Mesenchymal stem cell (in vitro differentiated cells and primary cell): ENCODE measurements around the gene LRRC51.
"Not testable (repeated sequence)": the region's sequence is repeated elsewhere in the genome, so short reads cannot be mapped to it uniquely, and the experiment has no call there.

ENCODE experiments used
- DNase-seq: peaks from one replicate; pipeline ENCODE4 v3.0.0-alpha.2; 2013
- H2AFZ ChIP-seq: one replicate; pipeline ENCODE4 v1.6.1; 2013; ENCODE audit warnings: low read depth, mild to moderate bottlenecking, control low read depth, inconsistent platforms, low read length, moderate library complexity
- H2AK5ac ChIP-seq: 2 replicates; pipeline ENCODE4 v1.6.1; 2013; ENCODE audit warnings: low read length, moderate library complexity, mild to moderate bottlenecking, inconsistent platforms; ENCODE audit not compliant: severe bottlenecking
- H2BK120ac ChIP-seq: one replicate; pipeline ENCODE4 v1.6.1; 2013; ENCODE audit warnings: low read depth, mild to moderate bottlenecking, inconsistent platforms, low read length, moderate library complexity
- H2BK12ac ChIP-seq, 2 experiments: one replicate each; pipeline ENCODE4 v1.6.1; 2013; ENCODE audit warnings: inconsistent platforms in 2 of 2, low read length in 2 of 2, mild to moderate bottlenecking in 2 of 2, moderate library complexity in 2 of 2, control low read depth in 1 of 2
- H2BK15ac ChIP-seq: one replicate; pipeline ENCODE4 v1.6.1; 2013; ENCODE audit warnings: mild to moderate bottlenecking, low read depth, inconsistent platforms; ENCODE audit not compliant: poor library complexity, severe bottlenecking
- H2BK5ac ChIP-seq: 2 replicates; pipeline ENCODE4 v1.6.1; 2013; ENCODE audit warnings: low read depth, mild to moderate bottlenecking, low read length, control low read depth, inconsistent platforms; ENCODE audit not compliant: poor library complexity, severe bottlenecking
- H3K14ac ChIP-seq, 2 experiments: one replicate each; pipeline ENCODE4 v1.6.1; 2013; ENCODE audit warnings: inconsistent platforms in 2 of 2, low read length in 2 of 2, control low read depth in 1 of 2, mild to moderate bottlenecking in 1 of 2, moderate library complexity in 1 of 2
- H3K18ac ChIP-seq, 2 experiments: one replicate each; pipeline ENCODE4 v1.6.1; 2013; ENCODE audit warnings: inconsistent platforms in 2 of 2, low read length in 2 of 2, control low read depth in 1 of 2, low read depth in 1 of 2, mild to moderate bottlenecking in 1 of 2
- H3K23ac ChIP-seq, 2 experiments: one replicate each; pipeline ENCODE4 v1.6.1; 2013; ENCODE audit warnings: inconsistent platforms in 2 of 2, low read length in 2 of 2, mild to moderate bottlenecking in 2 of 2, moderate library complexity in 2 of 2, control low read depth in 1 of 2
- H3K27ac ChIP-seq: 2 replicates; pipeline ENCODE4 v1.5.1; 2013; ENCODE audit warnings: mild to moderate bottlenecking, moderate library complexity, low read length, control low read depth, inconsistent platforms; ENCODE audit not compliant: poor library complexity, severe bottlenecking
- H3K27me3 ChIP-seq, 2 experiments: 2 replicates each; pipeline versions ENCODE4 v1.6.1 to v1.7.0; 2013; ENCODE audit warnings: low read length in 2 of 2, mild to moderate bottlenecking in 2 of 2, moderate library complexity in 2 of 2, control low read depth in 1 of 2, inconsistent platforms in 1 of 2; ENCODE audit not compliant: control insufficient read depth in 1 of 2, insufficient read depth in 1 of 2
- H3K36me3 ChIP-seq, 2 experiments: 2 replicates each; pipeline versions ENCODE4 v1.6.1 to v1.7.0; 2013; ENCODE audit warnings: low read length in 2 of 2, control low read depth in 1 of 2, inconsistent platforms in 1 of 2, low read depth in 1 of 2, mild to moderate bottlenecking in 1 of 2; ENCODE audit not compliant: insufficient read depth in 2 of 2, control insufficient read depth in 1 of 2
- H3K4ac ChIP-seq, 2 experiments: one replicate each; pipeline ENCODE4 v1.6.1; 2013; ENCODE audit warnings: inconsistent platforms in 2 of 2, low read length in 2 of 2, mild to moderate bottlenecking in 2 of 2, moderate library complexity in 2 of 2, control low read depth in 1 of 2, low read depth in 1 of 2
- H3K4me1 ChIP-seq: 2 replicates; pipeline ENCODE4 v1.6.1; 2013; ENCODE audit warnings: low read depth, low read length, control low read depth; ENCODE audit not compliant: control insufficient read depth, insufficient read depth
- H3K4me2 ChIP-seq: 2 replicates; pipeline ENCODE4 v1.6.1; 2013; ENCODE audit warnings: low read length, mild to moderate bottlenecking, inconsistent platforms; ENCODE audit not compliant: poor library complexity, severe bottlenecking
- H3K4me3 ChIP-seq, 2 experiments: 2 replicates each; pipeline versions ENCODE4 v1.5.1 to v1.7.0; 2013; ENCODE audit warnings: low read length in 2 of 2, mild to moderate bottlenecking in 2 of 2, control low read depth in 1 of 2, low read depth in 1 of 2; ENCODE audit not compliant: insufficient read depth in 1 of 2
- H3K79me1 ChIP-seq: replicated peaks from 2 replicates; pipeline ENCODE4 v1.6.1; 2013; ENCODE audit warnings: mild to moderate bottlenecking, control low read depth, low read length, inconsistent platforms; ENCODE audit not compliant: poor library complexity, severe bottlenecking
- H3K9ac ChIP-seq: 2 replicates; pipeline ENCODE4 v1.7.0; 2013; ENCODE audit warnings: mild to moderate bottlenecking, low read length, moderate library complexity
- H3K9me3 ChIP-seq: 2 replicates; pipeline ENCODE4 v1.7.0; 2013; ENCODE audit warnings: mild to moderate bottlenecking, low read length; ENCODE audit not compliant: control insufficient read depth
- H4K8ac ChIP-seq: one replicate; pipeline ENCODE4 v1.6.1; 2013; ENCODE audit warnings: inconsistent platforms, mild to moderate bottlenecking, low read length, moderate library complexity
- H4K91ac ChIP-seq: one replicate; pipeline ENCODE4 v1.6.1; 2013; ENCODE audit warnings: mild to moderate bottlenecking, low read length, inconsistent platforms
- WGBS: methylation state at CpG from one replicate; pipeline ENCODE4 v1.1.7; 2013; ENCODE audit warnings: mixed read lengths; 5-methylcytosine and 5-hydroxymethylcytosine counted together

Gene LRRC51

GRCh38 chr11:72140661-72141060 lies 60.0 kb downstream of the LRRC51 start:
- no peak overlapping the region for H3K27ac ChIP-seq
- H3K4ac ChIP-seq, result no peak overlapping the region
- H3K27me3 ChIP-seq, result no peaks in the 10 kb centered on the region
- WGBS, result 100% methylated on average over 2 of the region's 2 CpGs
- H2AK5ac ChIP-seq, result no peak overlapping the region
- H4K91ac ChIP-seq, result no peak overlapping the region
- H3K14ac ChIP-seq, result no peak overlapping the region
- H2BK120ac ChIP-seq, result no peak overlapping the region
- no peak overlapping the region for H2BK15ac ChIP-seq
- H3K23ac ChIP-seq, result no peak overlapping the region
- no peak overlapping the region for H2BK5ac ChIP-seq
- H3K4me1 ChIP-seq, result peaks cover 5% of the 10 kb centered on the region
- H3K9me3 ChIP-seq, result peaks cover 4% of the 10 kb centered on the region
- H3K9ac ChIP-seq, result peak overlapping the region; percentile 33
- no peak overlapping the region for H3K18ac ChIP-seq
- no peak overlapping the region for H3K4me3 ChIP-seq
- peaks cover 0 to 13% of the 10 kb centered on the region in 2 experiments for H3K36me3 ChIP-seq
- no peak for DNase-seq
- no peak overlapping the region for H2AFZ ChIP-seq
- no peak overlapping the region for H4K8ac ChIP-seq
- H3K4me2 ChIP-seq, result no peak overlapping the region
- H2BK12ac ChIP-seq, result no peak overlapping the region
- no peaks in the 10 kb centered on the region for H3K79me1 ChIP-seq

- no peak overlapping the region for H3K18ac ChIP-seq
- H3K9ac ChIP-seq, result peak overlapping the region; percentile 61
- H3K4me3 ChIP-seq, result peak overlapping the region in 1 of 2 experiments; percentile 29
- no peak overlapping the region for H4K8ac ChIP-seq
- DNase-seq, result peak; percentile 27
- no peak overlapping the region for H3K14ac ChIP-seq
- H2BK12ac ChIP-seq, result no peak overlapping the region
- H3K4ac ChIP-seq, result no peak overlapping the region
- peaks cover 2% of the 10 kb centered on the region for H3K4me1 ChIP-seq
- H3K79me1 ChIP-seq, result no peaks in the 10 kb centered on the region
- WGBS, result 53% methylated on average over 2 of the region's 3 CpGs
- no peak overlapping the region for H3K23ac ChIP-seq
- H3K9me3 ChIP-seq, result peaks cover 4% of the 10 kb centered on the region
- H2BK120ac ChIP-seq, result no peak overlapping the region
- H2AFZ ChIP-seq, result no peak overlapping the region
- H2BK15ac ChIP-seq, result no peak overlapping the region
- no peak overlapping the region for H3K27ac ChIP-seq
- H2AK5ac ChIP-seq, result no peak overlapping the region
- H3K27me3 ChIP-seq, result no peaks in the 10 kb centered on the region
- H2BK5ac ChIP-seq, result no peak overlapping the region
- peaks cover 0 to 11% of the 10 kb centered on the region in 2 experiments for H3K36me3 ChIP-seq
- no peak overlapping the region for H4K91ac ChIP-seq
- no peak overlapping the region for H3K4me2 ChIP-seq
Measured at GRCh38 chr11:72141066-72141465, 60.4 kb downstream of the LRRC51 start.

GRCh38 chr11:72142086-72142485 lies 61.4 kb downstream of the LRRC51 start:
- H3K18ac ChIP-seq, H3K4me2 ChIP-seq, H3K4ac ChIP-seq, H3K36me3 ChIP-seq, H3K4me1 ChIP-seq, H2BK12ac ChIP-seq, DNase-seq, H2BK5ac ChIP-seq, H2BK15ac ChIP-seq, H3K79me1 ChIP-seq, H4K8ac ChIP-seq, H3K27ac ChIP-seq, H3K27me3 ChIP-seq, H2AFZ ChIP-seq, H3K9me3 ChIP-seq, H4K91ac ChIP-seq, H3K4me3 ChIP-seq, H2BK120ac ChIP-seq, H3K23ac ChIP-seq, H2AK5ac ChIP-seq, H3K14ac ChIP-seq: not testable (repeated sequence)
- WGBS, result no CpG with 5 or more reads among the region's 1 CpG
- H3K9ac ChIP-seq, result peak overlapping the region; percentile 61

GRCh38 chr11:72142543-72142942 lies 61.9 kb downstream of the LRRC51 start:
- not testable (repeated sequence) for H3K23ac ChIP-seq, H3K14ac ChIP-seq, H4K91ac ChIP-seq, H2BK120ac ChIP-seq, H3K9ac ChIP-seq, H2BK15ac ChIP-seq, H3K4me1 ChIP-seq, H2AK5ac ChIP-seq, H3K4me3 ChIP-seq, H4K8ac ChIP-seq, H3K18ac ChIP-seq, H3K4ac ChIP-seq, H3K79me1 ChIP-seq, H3K4me2 ChIP-seq, H3K36me3 ChIP-seq, H3K9me3 ChIP-seq, DNase-seq, H2AFZ ChIP-seq, H3K27me3 ChIP-seq, H2BK5ac ChIP-seq, H2BK12ac ChIP-seq, H3K27ac ChIP-seq
- WGBS, result no CpG with 5 or more reads among the region's 1 CpG
